CD14-positive monocyte (primary cell): ENCODE results near the gene PLA2G1B. TPM values are rescaled to one million over a fixed set of nuclear protein-coding genes. Genes with fewer than 3 reads are reported as not detected.

ENCODE experiments used
- DNase-seq, 3 donors: peaks; one replicate each; pipeline ENCODE4 v3.0.0-alpha.2; 2011 to 2022
- H2AFZ ChIP-seq: 2 replicates; pipeline ENCODE4 v1.6.0; 2012; ENCODE audit warnings: mild to moderate bottlenecking, low read depth, low read length, inconsistent platforms; ENCODE audit not compliant: insufficient read depth, poor library complexity, severe bottlenecking
- H3K27ac ChIP-seq, 2 donors: 1 replicate in 1 of 2; 2 replicates in 1 of 2; pipeline ENCODE4 v1.5.1; 2012 to 2013; ENCODE audit warnings: low read length in 2 of 2, control low read depth in 1 of 2, inconsistent platforms in 1 of 2, low read depth in 1 of 2, mild to moderate bottlenecking in 1 of 2
- H3K27me3 ChIP-seq, 2 donors: one replicate each; pipeline versions ENCODE4 v1.6.0 to v1.6.1; 2011 to 2013; ENCODE audit warnings: low read length in 2 of 2; ENCODE audit not compliant: control insufficient read depth in 2 of 2, insufficient read depth in 2 of 2
- H3K36me3 ChIP-seq, 2 donors: replicated peaks in 1 of 2; 1 replicate in 1 of 2; 2 replicates in 1 of 2; pipeline versions ENCODE4 v1.5.1 to v1.6.1; 2012 to 2013; ENCODE audit warnings: low read length in 2 of 2, control low read depth in 1 of 2, inconsistent platforms in 1 of 2, mild to moderate bottlenecking in 1 of 2; ENCODE audit not compliant: insufficient read depth in 2 of 2, control insufficient read depth in 1 of 2
- H3K4me1 ChIP-seq, 2 donors: 1 replicate in 1 of 2; 2 replicates in 1 of 2; pipeline versions ENCODE4 v1.5.1 to v1.6.1; 2012 to 2013; ENCODE audit warnings: low read length in 2 of 2, control low read depth in 1 of 2, inconsistent platforms in 1 of 2, mild to moderate bottlenecking in 1 of 2, moderate library complexity in 1 of 2; ENCODE audit not compliant: insufficient read depth in 2 of 2, control insufficient read depth in 1 of 2
- H3K4me2 ChIP-seq: replicated peaks from 2 replicates; pipeline ENCODE3; 2012; ENCODE audit warnings: low read length, moderate library complexity, mild to moderate bottlenecking; ENCODE audit not compliant: poor library complexity, severe bottlenecking; ENCODE audit errors: extremely low read depth
- H3K4me3 ChIP-seq, 3 experiments: fragments of 200-600 bp in 1 of 3; sonication (generic) in 1 of 3; replicated peaks in 1 of 3; 1 replicate in 2 of 3; 2 replicates in 1 of 3; pipeline ENCODE4 v1.5.1; 2011 to 2013; ENCODE audit warnings: low read length in 3 of 3, mild to moderate bottlenecking in 3 of 3, control low read depth in 2 of 3, low read depth in 2 of 3, inconsistent platforms in 1 of 3, moderate library complexity in 1 of 3
- H3K79me2 ChIP-seq: 2 replicates; pipeline ENCODE4 v1.6.0; 2012; ENCODE audit warnings: mild to moderate bottlenecking, control low read depth, inconsistent platforms, low read length, moderate library complexity; ENCODE audit not compliant: insufficient read depth
- H3K9ac ChIP-seq: 2 replicates; pipeline ENCODE4 v1.6.0; 2017; ENCODE audit warnings: low read length, mild to moderate bottlenecking; ENCODE audit not compliant: insufficient read depth, poor library complexity, severe bottlenecking
- H3K9me3 ChIP-seq, 2 donors: replicated peaks in 1 of 2; 1 replicate in 1 of 2; 2 replicates in 1 of 2; pipeline versions ENCODE4 v1.5.1 to v1.6.1; 2012 to 2013; ENCODE audit warnings: low read length in 2 of 2, control low read depth in 1 of 2; ENCODE audit not compliant: control insufficient read depth in 1 of 2, insufficient read depth in 1 of 2
- H4K20me1 ChIP-seq: 2 replicates; pipeline ENCODE4 v1.6.0; 2012; ENCODE audit warnings: mild to moderate bottlenecking, low read length, control low read depth, moderate library complexity; ENCODE audit not compliant: insufficient read depth
- H3K27ac Mint-ChIP-seq, 7 donors: one replicate each; pipeline ENCODE4 v1.8.0; 2020; ENCODE audit warnings: mild to moderate bottlenecking in 7 of 7, mixed read lengths in 7 of 7, moderate library complexity in 6 of 7, inconsistent platforms in 2 of 7
- H3K27me3 Mint-ChIP-seq, 3 donors: one replicate each; pipeline ENCODE4 v1.8.0; 2021 to 2022; ENCODE audit warnings: low read depth in 3 of 3, mild to moderate bottlenecking in 3 of 3, mixed read lengths in 3 of 3, moderate library complexity in 3 of 3, inconsistent platforms in 1 of 3
- H3K36me3 Mint-ChIP-seq, 2 donors: one replicate each; pipeline ENCODE4 v1.8.0; 2020; ENCODE audit warnings: mixed read lengths in 2 of 2, inconsistent platforms in 1 of 2, mild to moderate bottlenecking in 1 of 2
- H3K4me1 Mint-ChIP-seq: one replicate; pipeline ENCODE4 v1.8.0; 2020; ENCODE audit warnings: mild to moderate bottlenecking, mixed read lengths
- H3K4me3 Mint-ChIP-seq, 2 donors: one replicate each; pipeline ENCODE4 v1.8.0; 2020; ENCODE audit warnings: mild to moderate bottlenecking in 2 of 2, mixed read lengths in 2 of 2, moderate library complexity in 1 of 2
- H3K9me3 Mint-ChIP-seq, 7 donors: one replicate each; pipeline ENCODE4 v1.8.0; 2020 to 2022; ENCODE audit warnings: mixed read lengths in 7 of 7, mild to moderate bottlenecking in 6 of 7, moderate library complexity in 6 of 7, inconsistent platforms in 2 of 7
- WGBS: methylation state at CpG from one replicate; pipeline ENCODE4 v1.1.5; 2013; ENCODE audit warnings: missing lambda C conversion rate; ENCODE audit not compliant: insufficient coverage; 5-methylcytosine and 5-hydroxymethylcytosine counted together
- intact Hi-C, 2 donors: fragments of 100-400 bp; cut with micrococcal nuclease; formaldehyde crosslinking; loops; one replicate each; pipeline versions ENCODE4 v1.15.0 to v1.15.1; 2023
- polyA plus RNA-seq, 3 donors: library from polyadenylated mRNA; depleted of rRNA in 1 of 3; unstranded in 2 of 3; stranded (reverse) in 1 of 3; fragments of 300-500 nt in 2 of 3; fragments of >200 nt in 1 of 3; fragmentation: Illumina TruSeq in 2 of 3; gene quantifications; 1 replicate in 2 of 3; 2 replicates in 1 of 3; pipeline ENCODE4 v1.2.3, GENCODE V29; 2012 to 2021
- TF ChIP-seq, protein P1 (sequence below): fragments of 200-600 bp; IDR thresholded peaks from one replicate; pipeline ENCODE4 v1.8.0; 2022; ENCODE audit warnings: antibody characterized with exemption, mild to moderate bottlenecking

PLA2G1B gene
- polyA plus RNA-seq, 3 donors = not detected

DNA sequence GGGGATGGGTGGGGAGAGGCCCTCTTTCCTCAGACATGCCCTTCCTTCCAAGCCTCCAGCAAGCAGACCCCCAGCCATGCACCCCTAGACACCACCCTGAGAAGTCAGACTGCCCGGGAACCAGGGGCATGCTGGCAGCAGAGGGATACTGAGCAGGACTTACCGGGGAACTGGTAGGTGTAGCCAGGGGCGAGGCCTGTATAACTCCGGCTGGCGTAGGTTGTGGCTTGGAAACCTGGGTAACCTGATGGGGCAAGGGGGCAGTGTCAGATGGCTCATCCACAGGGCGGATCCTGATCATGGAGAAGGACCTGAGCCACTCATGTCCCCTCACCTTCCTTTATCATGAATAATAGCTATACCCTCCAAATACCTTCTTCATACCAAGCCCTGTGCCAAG lies 25.6 kb upstream of the PLA2G1B start:
- Histone ChIP-seq H3K27me3 (peaks cover 0 to 2% of the 10 kb centered on the region in 2 donors), H3K4me3 (no peak overlapping the region), H3K27ac (no peak overlapping the region), H3K9me3 (no peaks in the 10 kb centered on the region), H3K9ac (no peak overlapping the region), H4K20me1 (no peaks in the 10 kb centered on the region), H2AFZ (no peak overlapping the region), H3K4me1 (no peaks in the 10 kb centered on the region), H3K4me2 (no peak overlapping the region), H3K36me3 (no peaks in the 10 kb centered on the region), H3K79me2 (no peaks in the 10 kb centered on the region)
- Mint-ChIP-seq H3K27ac (no peak overlapping the region), H3K4me3 (peak overlapping the region in 1 of 2 donors; percentile 39), H3K9me3 (peaks cover 0 to 2% (median 0%) of the 10 kb centered on the region in 7 donors), H3K36me3 (no peaks in the 10 kb centered on the region), H3K4me1 (peaks cover 1% of the 10 kb centered on the region), H3K27me3 (peaks cover 12 to 19% (median 19%) of the 10 kb centered on the region in 3 donors)
- WGBS = 96% methylated on average over 4 of the region's 6 CpGs
- TF ChIP-seq, protein P1, sequence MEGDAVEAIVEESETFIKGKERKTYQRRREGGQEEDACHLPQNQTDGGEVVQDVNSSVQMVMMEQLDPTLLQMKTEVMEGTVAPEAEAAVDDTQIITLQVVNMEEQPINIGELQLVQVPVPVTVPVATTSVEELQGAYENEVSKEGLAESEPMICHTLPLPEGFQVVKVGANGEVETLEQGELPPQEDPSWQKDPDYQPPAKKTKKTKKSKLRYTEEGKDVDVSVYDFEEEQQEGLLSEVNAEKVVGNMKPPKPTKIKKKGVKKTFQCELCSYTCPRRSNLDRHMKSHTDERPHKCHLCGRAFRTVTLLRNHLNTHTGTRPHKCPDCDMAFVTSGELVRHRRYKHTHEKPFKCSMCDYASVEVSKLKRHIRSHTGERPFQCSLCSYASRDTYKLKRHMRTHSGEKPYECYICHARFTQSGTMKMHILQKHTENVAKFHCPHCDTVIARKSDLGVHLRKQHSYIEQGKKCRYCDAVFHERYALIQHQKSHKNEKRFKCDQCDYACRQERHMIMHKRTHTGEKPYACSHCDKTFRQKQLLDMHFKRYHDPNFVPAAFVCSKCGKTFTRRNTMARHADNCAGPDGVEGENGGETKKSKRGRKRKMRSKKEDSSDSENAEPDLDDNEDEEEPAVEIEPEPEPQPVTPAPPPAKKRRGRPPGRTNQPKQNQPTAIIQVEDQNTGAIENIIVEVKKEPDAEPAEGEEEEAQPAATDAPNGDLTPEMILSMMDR = no peak
- intact Hi-C loops = no loop called here
- DNase-seq = no peak

- peaks cover 0 to 2% (median 0%) of the 10 kb centered on the region in 7 donors for H3K9me3 Mint-ChIP-seq
- no peak overlapping the region for H3K9ac ChIP-seq
- WGBS = 87% methylated on average over 1 of the region's 5 CpGs
- TF ChIP-seq, protein P1 = no peak
- H3K36me3 ChIP-seq = no peaks in the 10 kb centered on the region
- no peaks in the 10 kb centered on the region for H3K9me3 ChIP-seq
- no peak overlapping the region for H3K4me3 Mint-ChIP-seq
- H3K36me3 Mint-ChIP-seq = no peaks in the 10 kb centered on the region
- no peak overlapping the region for H3K4me2 ChIP-seq
- intact Hi-C loops = no loop called here
- no peak overlapping the region for H3K27ac ChIP-seq
- no peak overlapping the region for H3K27ac Mint-ChIP-seq
- no peaks in the 10 kb centered on the region for H3K79me2 ChIP-seq
- H3K4me1 ChIP-seq = no peaks in the 10 kb centered on the region
- H3K4me1 Mint-ChIP-seq = peaks cover 1% of the 10 kb centered on the region
- H3K4me3 ChIP-seq = no peak overlapping the region
- peaks cover 8 to 17% (median 14%) of the 10 kb centered on the region in 3 donors for H3K27me3 Mint-ChIP-seq
- H2AFZ ChIP-seq = no peak overlapping the region
- DNase-seq = no peak
- H3K27me3 ChIP-seq = peaks cover 0 to 2% of the 10 kb centered on the region in 2 donors
- H4K20me1 ChIP-seq = no peaks in the 10 kb centered on the region
These were observed 24.5 kb upstream of the PLA2G1B start for GRCh38 chr12:120352117-120352516.
